CD4-positive, alpha-beta memory T cell (primary cell): ENCODE measurements around the gene ACTL7B. TPM values are rescaled to one million over a fixed set of nuclear protein-coding genes. Genes with fewer than 3 reads are reported as not detected.
A peak's percentile ranks its signal among the peaks of the same experiment; 100 is the strongest.
"Not testable (repeated sequence)": the region's sequence is repeated elsewhere in the genome, so short reads cannot be mapped to it uniquely, and the experiment has no call there.

ENCODE experiments used
- CTCF ChIA-PET: fragments of 350-600 bp; sonication (Branson Sonifier 250); formaldehyde crosslinking; loops from one replicate; lab custom pipeline; 2021; ENCODE audit warnings: inconsistent platforms; ENCODE audit not compliant: partially characterized antibody; lab: Charles Lee
- POLR2A ChIA-PET: fragments of 350-600 bp; sonication (Branson Sonifier 250); formaldehyde crosslinking; loops from one replicate; lab custom pipeline; 2021; ENCODE audit not compliant: partially characterized antibody; lab: Charles Lee
- DNase-seq, 5 donors: peaks; one replicate each; pipeline versions ENCODE4 v3.0.0 to v3.0.0-alpha.2; 2020 to 2022; ENCODE audit warnings: mixed read lengths in 1 of 5
- H3K27ac ChIP-seq: one replicate; pipeline ENCODE4 v1.7.0; 2013; ENCODE audit warnings: low read depth, low read length
- H3K27me3 ChIP-seq: 2 replicates; pipeline ENCODE4 v1.7.0; 2013; ENCODE audit warnings: mild to moderate bottlenecking, low read length, moderate library complexity; ENCODE audit not compliant: insufficient read depth
- H3K36me3 ChIP-seq: 2 replicates; pipeline ENCODE4 v1.7.0; 2013; ENCODE audit warnings: mild to moderate bottlenecking, low read length, moderate library complexity; ENCODE audit not compliant: insufficient read depth
- H3K4me1 ChIP-seq: 2 replicates; pipeline ENCODE4 v1.7.0; 2013; ENCODE audit warnings: mild to moderate bottlenecking, low read length, moderate library complexity; ENCODE audit not compliant: insufficient read depth
- H3K4me3 ChIP-seq, 2 donors: one replicate each; pipeline ENCODE4 v1.7.0; 2013; ENCODE audit warnings: low read length in 2 of 2, mild to moderate bottlenecking in 1 of 2
- H3K9me3 ChIP-seq, 2 donors: one replicate each; pipeline ENCODE4 v1.7.0; 2013; ENCODE audit warnings: low read length in 2 of 2, control low read depth in 1 of 2; ENCODE audit not compliant: control insufficient read depth in 1 of 2
- H3K27ac Mint-ChIP-seq, 7 donors: one replicate each; pipeline ENCODE4 v1.8.0; 2020 to 2021; ENCODE audit warnings: mixed read lengths in 7 of 7, mild to moderate bottlenecking in 6 of 7, inconsistent platforms in 3 of 7, moderate library complexity in 3 of 7
- H3K27me3 Mint-ChIP-seq, 2 donors: one replicate each; pipeline ENCODE4 v1.8.0; 2020 to 2021; ENCODE audit warnings: mixed read lengths in 2 of 2
- H3K36me3 Mint-ChIP-seq, 2 donors: one replicate each; pipeline ENCODE4 v1.8.0; 2020 to 2021; ENCODE audit warnings: mixed read lengths in 2 of 2, inconsistent platforms in 1 of 2, mild to moderate bottlenecking in 1 of 2
- H3K4me1 Mint-ChIP-seq, 4 donors: one replicate each; pipeline ENCODE4 v1.8.0; 2020 to 2021; ENCODE audit warnings: mixed read lengths in 4 of 4, mild to moderate bottlenecking in 1 of 4
- H3K4me3 Mint-ChIP-seq, 8 donors: one replicate each; pipeline ENCODE4 v1.8.0; 2020 to 2021; ENCODE audit warnings: mixed read lengths in 8 of 8, mild to moderate bottlenecking in 7 of 8, moderate library complexity in 6 of 8, inconsistent platforms in 3 of 8
- H3K9me3 Mint-ChIP-seq, 8 donors: one replicate each; pipeline ENCODE4 v1.8.0; 2020 to 2021; ENCODE audit warnings: mixed read lengths in 8 of 8, mild to moderate bottlenecking in 5 of 8, inconsistent platforms in 3 of 8, moderate library complexity in 1 of 8
- intact Hi-C: fragments of 100-400 bp; cut with micrococcal nuclease; formaldehyde crosslinking; loops from one replicate; pipeline ENCODE4 v1.15.1; 2023
- polyA plus RNA-seq, 2 donors: library from polyadenylated mRNA; unstranded; fragments of 300-500 nt; fragmentation: Illumina TruSeq; gene quantifications; one replicate each; pipeline ENCODE4 v1.2.3, GENCODE V29; 2021
- total RNA-seq, 2 experiments: library from RNA; stranded (reverse); gene quantifications; one replicate each; pipeline ENCODE4 v1.2.3, GENCODE V29; 2021

The ACTL7B gene
- total RNA-seq (under 1 TPM in 1 of 2 experiments, not detected in 1; 0.15 TPM), polyA plus RNA-seq (not detected)

- ChIA-PET POLR2A (no interaction called here), CTCF (no interaction called here)
- Histone ChIP-seq H3K27ac (no peak within 1 kb of the TSS), H3K27me3 (no peaks in the 10 kb centered on the region), H3K4me3 (no peak within 1 kb of the TSS), H3K9me3 (no peaks in the 10 kb centered on the region), H3K36me3 (no peaks in the 10 kb centered on the region), H3K4me1 (no peaks in the 10 kb centered on the region)
- no peak within 1 kb of the TSS for H3K4me3 Mint-ChIP-seq
- H3K9me3 Mint-ChIP-seq = peaks cover 0 to 3% (median 0%) of the 10 kb centered on the region in 8 donors
- H3K27me3 Mint-ChIP-seq = peaks cover 0 to 1% of the 10 kb centered on the region in 2 donors
- DNase-seq = no peak
- H3K36me3 Mint-ChIP-seq = no peaks in the 10 kb centered on the region
- intact Hi-C loops = no loop called here
- H3K4me1 Mint-ChIP-seq = no peaks in the 10 kb centered on the region
- H3K27ac Mint-ChIP-seq = no peak within 1 kb of the TSS
Observed at GRCh38 chr9:108855888-108856287, at the start of gene ACTL7B. Gene ACTL7B (minus strand): TSS chr9:108855986. CDS start chr9:108855930, 56 bp downstream.

- no peak overlapping the region for H3K4me3 ChIP-seq
- no peaks in the 10 kb centered on the region for H3K27me3 ChIP-seq
- ChIA-PET POLR2A (no interaction called here), CTCF (no interaction called here)
- no peak overlapping the region for H3K4me3 Mint-ChIP-seq
- H3K4me1 ChIP-seq = no peaks in the 10 kb centered on the region
- H3K27ac ChIP-seq = no peak overlapping the region
- no peaks in the 10 kb centered on the region for H3K9me3 ChIP-seq
- intact Hi-C loops = no loop called here
- no peak for DNase-seq
- H3K4me1 Mint-ChIP-seq = peaks cover 0 to 3% (median 2%) of the 10 kb centered on the region in 4 donors
- peaks cover 0 to 1% (median 0%) of the 10 kb centered on the region in 8 donors for H3K9me3 Mint-ChIP-seq
- H3K36me3 Mint-ChIP-seq = peaks cover 71 to 86% of the 10 kb centered on the region in 2 donors
- H3K27ac Mint-ChIP-seq = peak overlapping the region in 1 of 7 donors; percentile 49
- no peaks in the 10 kb centered on the region for H3K27me3 Mint-ChIP-seq
- H3K36me3 ChIP-seq = peaks cover 52% of the 10 kb centered on the region
Observed at GRCh38 chr9:108905494-108905893, 49.7 kb upstream of the ACTL7B start.

- Histone ChIP-seq H3K27me3 (no peaks in the 10 kb centered on the region), H3K27ac (no peak overlapping the region), H3K9me3 (no peaks in the 10 kb centered on the region), H3K4me3 (no peak overlapping the region), H3K36me3 (peaks cover 44% of the 10 kb centered on the region), H3K4me1 (no peaks in the 10 kb centered on the region)
- Mint-ChIP-seq H3K4me3 (no peak overlapping the region), H3K4me1 (peaks cover 0 to 2% (median 0%) of the 10 kb centered on the region in 4 donors), H3K9me3 (peaks cover 0 to 1% (median 0%) of the 10 kb centered on the region in 8 donors), H3K27me3 (no peaks in the 10 kb centered on the region), H3K36me3 (peaks cover 76 to 90% of the 10 kb centered on the region in 2 donors), H3K27ac (peak overlapping the region in 1 of 7 donors; percentile 63)
- no peak for DNase-seq
- CTCF ChIA-PET = interaction anchor here (0.8 kb wide), 1 partner anchor 15 kb away, joined by 4 read pairs; no protein-coding TSS in a partner anchor
- intact Hi-C loops = no loop called here
- POLR2A ChIA-PET = no interaction called here
Observed at GRCh38 chr9:108904161-108904560, 48.4 kb upstream of the ACTL7B start.

GRCh38 chr9:108903420-108904103 is 47.8 kb upstream of the ACTL7B start:
- intact Hi-C loops = no loop called here
- peaks cover 39% of the 10 kb centered on the region for H3K36me3 ChIP-seq
- no peak overlapping the region for H3K4me3 ChIP-seq
- Mint-ChIP-seq H3K36me3 (peaks cover 74 to 90% of the 10 kb centered on the region in 2 donors), H3K4me1 (peaks cover 0 to 2% (median 0%) of the 10 kb centered on the region in 4 donors), H3K9me3 (peaks cover 0 to 1% (median 0%) of the 10 kb centered on the region in 8 donors), H3K4me3 (no peak overlapping the region), H3K27me3 (no peaks in the 10 kb centered on the region), H3K27ac (peak overlapping the region in 5 of 7 donors; percentile 1 to 36 (median 16))
- H3K27me3 ChIP-seq = no peaks in the 10 kb centered on the region
- POLR2A ChIA-PET = no interaction called here
- CTCF ChIA-PET = no interaction called here
- H3K27ac ChIP-seq = no peak overlapping the region
- no peaks in the 10 kb centered on the region for H3K4me1 ChIP-seq
- no peak for DNase-seq
- H3K9me3 ChIP-seq = no peaks in the 10 kb centered on the region

GRCh38 chr9:108900176-108900575 is 44.4 kb upstream of the ACTL7B start:
- H3K27ac Mint-ChIP-seq = peak overlapping the region in 3 of 7 donors; percentile 8 to 37 (median 22)
- ChIA-PET POLR2A (no interaction called here), CTCF (interaction anchor here (1.3 to 1.6 kb wide), 2 partner anchors 9 to 54 kb away, joined by 5 read pairs; no protein-coding TSS in a partner anchor)
- H3K4me3 ChIP-seq = no peak overlapping the region
- peaks cover 59% of the 10 kb centered on the region for H3K36me3 ChIP-seq
- H3K9me3 Mint-ChIP-seq = no peaks in the 10 kb centered on the region
- no peaks in the 10 kb centered on the region for H3K9me3 ChIP-seq
- H3K27ac ChIP-seq = no peak overlapping the region
- no peak for DNase-seq
- H3K36me3 Mint-ChIP-seq = peaks cover 79 to 93% of the 10 kb centered on the region in 2 donors
- intact Hi-C loops = no loop called here
- no peaks in the 10 kb centered on the region for H3K27me3 Mint-ChIP-seq
- H3K4me1 Mint-ChIP-seq = peaks cover 0 to 3% (median 0%) of the 10 kb centered on the region in 4 donors
- no peaks in the 10 kb centered on the region for H3K27me3 ChIP-seq
- no peak overlapping the region for H3K4me3 Mint-ChIP-seq
- no peaks in the 10 kb centered on the region for H3K4me1 ChIP-seq

- H3K9me3 Mint-ChIP-seq, H3K27ac Mint-ChIP-seq, POLR2A ChIA-PET, intact Hi-C loops, H3K4me3 Mint-ChIP-seq, H3K4me1 ChIP-seq, H3K4me1 Mint-ChIP-seq, H3K27ac ChIP-seq, H3K27me3 ChIP-seq, H3K27me3 Mint-ChIP-seq, H3K9me3 ChIP-seq, DNase-seq, H3K4me3 ChIP-seq: not testable (repeated sequence)
- peaks cover 83 to 97% of the 10 kb centered on the region in 2 donors for H3K36me3 Mint-ChIP-seq
- peaks cover 65% of the 10 kb centered on the region for H3K36me3 ChIP-seq
- CTCF ChIA-PET = interaction anchor here (0.8 to 1.6 kb wide), 2 partner anchors 10 to 29 kb away, joined by 3 to 5 read pairs; no protein-coding TSS in a partner anchor
Observed at GRCh38 chr9:108899023-108899695, 43.4 kb upstream of the ACTL7B start.
